Effector CD4-positive, alpha-beta T cell (primary cell): ENCODE data around the gene UIMC1.
"Not testable (repeated sequence)": the region's sequence is repeated elsewhere in the genome, so short reads cannot be mapped to it uniquely, and the experiment has no call there.

ENCODE experiments used
- DNase-seq: peaks from one replicate; pipeline ENCODE4 v3.0.0-alpha.2; 2020
- total RNA-seq: gene quantifications from one replicate; lab custom pipeline; 2026; lab: John Stamatoyannopoulos, UW

Gene UIMC1
- total RNA-seq: 50.5 reads per million, percentile 68 among the genes with 10 or more reads in this experiment

- peak; percentile 87 for DNase-seq
Measured at GRCh38 chr5:177006265-177006972, at the start of gene UIMC1. Gene UIMC1, minus strand, starts transcription at chr5:177006779. Its CDS starts 24,164 bp downstream, at chr5:176982615.

- no peak for DNase-seq
Measured at GRCh38 chr5:177049285-177049684, 42.7 kb upstream of the UIMC1 start.

- DNase-seq: not testable (repeated sequence)
Measured at GRCh38 chr5:177048531-177048930, 42.0 kb upstream of the UIMC1 start.

- DNase-seq: no peak
Measured at GRCh38 chr5:177045631-177046030, 39.1 kb upstream of the UIMC1 start.

GRCh38 chr5:177044641-177045040 is 38.1 kb upstream of the UIMC1 start:
- no peak for DNase-seq

GRCh38 chr5:177043958-177044357 is 37.4 kb upstream of the UIMC1 start:
- no peak for DNase-seq

- DNase-seq: no peak
Measured at GRCh38 chr5:177043114-177043513, 36.5 kb upstream of the UIMC1 start.

- no peak for DNase-seq
Measured at GRCh38 chr5:177041936-177042335, 35.4 kb upstream of the UIMC1 start.

GRCh38 chr5:177040814-177041420 is 34.3 kb upstream of the UIMC1 start:
- no peak for DNase-seq

GRCh38 chr5:177036921-177037320 is 30.3 kb upstream of the UIMC1 start:
- no peak for DNase-seq

- no peak for DNase-seq
Measured at GRCh38 chr5:177036443-177036842, 29.9 kb upstream of the UIMC1 start.

GRCh38 chr5:177035976-177036375 is 29.4 kb upstream of the UIMC1 start:
- no peak for DNase-seq

GRCh38 chr5:177029498-177029897 is 22.9 kb upstream of the UIMC1 start:
- DNase-seq: no peak

GRCh38 chr5:177027665-177028064 is 21.1 kb upstream of the UIMC1 start:
- no peak for DNase-seq

GRCh38 chr5:177025101-177025601 is 18.6 kb upstream of the UIMC1 start:
- DNase-seq: no peak

GRCh38 chr5:177024559-177024958 is 18.0 kb upstream of the UIMC1 start:
- DNase-seq: no peak

- no peak for DNase-seq
Measured at GRCh38 chr5:177023303-177023664, 16.7 kb upstream of the UIMC1 start.

GRCh38 chr5:177022386-177023302 is 16.1 kb upstream of the UIMC1 start, which contains the start of gene ZNF346:
Gene ZNF346, plus strand, starts transcription at chr5:177022696. Its CDS starts 43 bp downstream, at chr5:177022739.
- peak; percentile 93 for DNase-seq

- no peak for DNase-seq
Measured at GRCh38 chr5:177020033-177020432, 13.5 kb upstream of the UIMC1 start.

- no peak for DNase-seq
Measured at GRCh38 chr5:177018341-177018740, 11.8 kb upstream of the UIMC1 start.

- DNase-seq: no peak
Measured at GRCh38 chr5:177015156-177015555, 8.6 kb upstream of the UIMC1 start.

GRCh38 chr5:177010153-177010552 is 3.6 kb upstream of the UIMC1 start:
- no peak for DNase-seq

- DNase-seq: no peak
Measured at GRCh38 chr5:177008716-177009115, 2.1 kb upstream of the UIMC1 start.
